Natural killer cell (primary cell): Measurements from ENCODE around the gene THAP9. TPM values are rescaled to one million over a fixed set of nuclear protein-coding genes. Genes with fewer than 3 reads are reported as not detected.

ENCODE experiments used
- ATAC-seq, 3 donors: fragments of 150-1000 bp in 2 of 3; fragments of 200-7000 bp in 1 of 3; cut with Tn5 transposase; 1 replicate in 1 of 3; 2 replicates in 2 of 3; pipeline ENCODE4 v1.10.0; 2021; ENCODE audit warnings: mild to moderate bottlenecking in 2 of 3, moderate library complexity in 2 of 3
- DNase-seq, 2 donors: peaks; one replicate each; pipeline versions ENCODE4 v3.0.0 to v3.0.0-alpha.2; 2013 to 2021; ENCODE audit warnings: mixed read lengths in 1 of 2
- H3K27ac ChIP-seq: one replicate; pipeline ENCODE4 v1.5.1; 2013; ENCODE audit warnings: mild to moderate bottlenecking, low read length
- H3K27me3 ChIP-seq: one replicate; pipeline ENCODE4 v1.6.1; 2013; ENCODE audit warnings: low read length; ENCODE audit not compliant: control insufficient read depth, insufficient read depth
- H3K36me3 ChIP-seq: one replicate; pipeline ENCODE4 v1.6.1; 2013; ENCODE audit warnings: low read length; ENCODE audit not compliant: control insufficient read depth, insufficient read depth
- H3K4me1 ChIP-seq: one replicate; pipeline ENCODE4 v1.6.1; 2013; ENCODE audit warnings: low read length; ENCODE audit not compliant: control insufficient read depth, insufficient read depth
- H3K4me3 ChIP-seq: one replicate; pipeline ENCODE4 v1.5.1; 2013; ENCODE audit warnings: low read length
- H3K9me3 ChIP-seq: one replicate; pipeline ENCODE4 v1.6.1; 2013; ENCODE audit warnings: low read length; ENCODE audit not compliant: control insufficient read depth, insufficient read depth
- H3K27ac Mint-ChIP-seq, 2 donors: one replicate each; pipeline ENCODE4 v1.8.0; 2022; ENCODE audit warnings: mild to moderate bottlenecking in 2 of 2, mixed read lengths in 2 of 2, moderate library complexity in 1 of 2
- H3K27me3 Mint-ChIP-seq, 2 donors: one replicate each; pipeline ENCODE4 v1.8.0; 2022; ENCODE audit warnings: low read depth in 2 of 2, mixed read lengths in 2 of 2
- H3K36me3 Mint-ChIP-seq: one replicate; pipeline ENCODE4 v1.8.0; 2022; ENCODE audit warnings: mixed read lengths
- H3K4me1 Mint-ChIP-seq, 2 donors: one replicate each; pipeline ENCODE4 v1.8.0; 2022; ENCODE audit warnings: mixed read lengths in 2 of 2
- H3K4me3 Mint-ChIP-seq: one replicate; pipeline ENCODE4 v1.8.0; 2022; ENCODE audit warnings: mild to moderate bottlenecking, moderate library complexity, mixed read lengths
- H3K9me3 Mint-ChIP-seq, 2 donors: one replicate each; pipeline ENCODE4 v1.8.0; 2022; ENCODE audit warnings: mixed read lengths in 2 of 2
- WGBS: methylation state at CpG from one replicate; pipeline ENCODE4 v1.1.7; 2013; ENCODE audit warnings: missing lambda C conversion rate; ENCODE audit not compliant: insufficient coverage; 5-methylcytosine and 5-hydroxymethylcytosine counted together
- intact Hi-C: fragments of 100-400 bp; cut with micrococcal nuclease; formaldehyde crosslinking; loops from one replicate; pipeline ENCODE4 v1.14.2; 2022
- total RNA-seq, 4 donors: library from RNA; stranded (reverse); fragments of 120-200 nt in 1 of 4; gene quantifications; one replicate each; pipeline versions ENCODE4 v1.2.3 to v1.2.4, GENCODE V29; 2013 to 2022
- TF ChIP-seq, protein P1 (sequence below): fragments of 200-600 bp; IDR thresholded peaks from one replicate; pipeline ENCODE4 v1.8.0; 2022; ENCODE audit warnings: antibody characterized with exemption

Gene THAP9, protein sequence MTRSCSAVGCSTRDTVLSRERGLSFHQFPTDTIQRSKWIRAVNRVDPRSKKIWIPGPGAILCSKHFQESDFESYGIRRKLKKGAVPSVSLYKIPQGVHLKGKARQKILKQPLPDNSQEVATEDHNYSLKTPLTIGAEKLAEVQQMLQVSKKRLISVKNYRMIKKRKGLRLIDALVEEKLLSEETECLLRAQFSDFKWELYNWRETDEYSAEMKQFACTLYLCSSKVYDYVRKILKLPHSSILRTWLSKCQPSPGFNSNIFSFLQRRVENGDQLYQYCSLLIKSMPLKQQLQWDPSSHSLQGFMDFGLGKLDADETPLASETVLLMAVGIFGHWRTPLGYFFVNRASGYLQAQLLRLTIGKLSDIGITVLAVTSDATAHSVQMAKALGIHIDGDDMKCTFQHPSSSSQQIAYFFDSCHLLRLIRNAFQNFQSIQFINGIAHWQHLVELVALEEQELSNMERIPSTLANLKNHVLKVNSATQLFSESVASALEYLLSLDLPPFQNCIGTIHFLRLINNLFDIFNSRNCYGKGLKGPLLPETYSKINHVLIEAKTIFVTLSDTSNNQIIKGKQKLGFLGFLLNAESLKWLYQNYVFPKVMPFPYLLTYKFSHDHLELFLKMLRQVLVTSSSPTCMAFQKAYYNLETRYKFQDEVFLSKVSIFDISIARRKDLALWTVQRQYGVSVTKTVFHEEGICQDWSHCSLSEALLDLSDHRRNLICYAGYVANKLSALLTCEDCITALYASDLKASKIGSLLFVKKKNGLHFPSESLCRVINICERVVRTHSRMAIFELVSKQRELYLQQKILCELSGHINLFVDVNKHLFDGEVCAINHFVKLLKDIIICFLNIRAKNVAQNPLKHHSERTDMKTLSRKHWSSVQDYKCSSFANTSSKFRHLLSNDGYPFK
- total RNA-seq, result 1 to 10 TPM; 1.6 to 2.6 (median 2.1) TPM
- 6.4 TPM for total RNA-seq (2013)

DNA sequence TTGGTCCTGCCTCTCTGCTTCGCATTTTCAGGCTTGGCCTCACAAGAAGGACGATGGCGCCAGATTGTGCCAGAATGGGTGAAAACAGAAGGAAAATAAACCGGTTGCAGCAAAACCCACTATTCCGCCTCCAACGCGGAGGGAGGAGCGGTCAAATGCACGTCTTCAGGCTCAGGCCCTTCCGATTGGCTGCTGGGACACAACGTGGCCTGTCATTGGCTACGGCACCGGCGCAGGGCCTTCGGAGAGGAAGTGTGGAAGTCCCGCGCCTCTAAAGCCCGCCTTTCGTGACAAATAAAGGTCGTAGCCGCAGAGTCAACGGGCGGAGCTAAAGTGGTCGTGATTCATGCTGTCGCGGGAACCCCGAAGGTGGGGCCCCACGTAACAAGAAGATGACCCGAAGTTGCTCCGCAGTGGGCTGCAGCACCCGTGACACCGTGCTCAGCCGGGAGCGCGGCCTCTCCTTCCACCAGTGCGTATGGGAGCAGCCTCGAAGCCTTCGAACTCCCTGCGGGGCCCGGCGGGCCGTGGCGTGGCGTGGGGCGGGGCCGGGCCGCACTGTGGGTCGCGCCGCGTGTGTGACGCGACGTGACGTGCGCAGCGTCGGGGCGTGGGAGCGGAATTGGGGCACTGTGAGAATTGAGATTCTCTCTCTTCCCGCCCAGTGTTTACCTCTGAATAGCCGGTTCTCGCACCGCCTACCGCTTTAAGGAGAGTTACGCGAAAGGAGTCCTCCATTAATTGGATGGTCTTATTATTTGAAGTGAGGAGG lies at the start of gene THAP9:
TSS of gene THAP9 (plus strand) at position 325 of the 772 bp plus-strand sequence. CDS start at position 393, 68 bp downstream.
- DNase-seq (peak; percentile 95 to 99), ATAC-seq (peak; percentile 82 to 96 (median 86))
- Mint-ChIP-seq H3K9me3 (no peaks in the 10 kb centered on the region), H3K27me3 (no peaks in the 10 kb centered on the region), H3K4me3 (no peak within 1 kb of the TSS), H3K36me3 (no peaks in the 10 kb centered on the region), H3K27ac (no peak within 1 kb of the TSS), H3K4me1 (peaks cover 10 to 11% of the 10 kb centered on the region in 2 donors)
- no peaks in the 10 kb centered on the region for H3K9me3 ChIP-seq
- intact Hi-C loops, result loop anchor here (1.0 to 10.0 kb wide), 8 partner anchors 9 to 1406 kb away; partner anchors contain the start of genes COPS4, LIN54 and SEC31A
- TF ChIP-seq, protein P1, sequence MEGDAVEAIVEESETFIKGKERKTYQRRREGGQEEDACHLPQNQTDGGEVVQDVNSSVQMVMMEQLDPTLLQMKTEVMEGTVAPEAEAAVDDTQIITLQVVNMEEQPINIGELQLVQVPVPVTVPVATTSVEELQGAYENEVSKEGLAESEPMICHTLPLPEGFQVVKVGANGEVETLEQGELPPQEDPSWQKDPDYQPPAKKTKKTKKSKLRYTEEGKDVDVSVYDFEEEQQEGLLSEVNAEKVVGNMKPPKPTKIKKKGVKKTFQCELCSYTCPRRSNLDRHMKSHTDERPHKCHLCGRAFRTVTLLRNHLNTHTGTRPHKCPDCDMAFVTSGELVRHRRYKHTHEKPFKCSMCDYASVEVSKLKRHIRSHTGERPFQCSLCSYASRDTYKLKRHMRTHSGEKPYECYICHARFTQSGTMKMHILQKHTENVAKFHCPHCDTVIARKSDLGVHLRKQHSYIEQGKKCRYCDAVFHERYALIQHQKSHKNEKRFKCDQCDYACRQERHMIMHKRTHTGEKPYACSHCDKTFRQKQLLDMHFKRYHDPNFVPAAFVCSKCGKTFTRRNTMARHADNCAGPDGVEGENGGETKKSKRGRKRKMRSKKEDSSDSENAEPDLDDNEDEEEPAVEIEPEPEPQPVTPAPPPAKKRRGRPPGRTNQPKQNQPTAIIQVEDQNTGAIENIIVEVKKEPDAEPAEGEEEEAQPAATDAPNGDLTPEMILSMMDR, result no peak
- H3K27me3 ChIP-seq, result no peaks in the 10 kb centered on the region
- H3K4me1 ChIP-seq, result peaks cover 5% of the 10 kb centered on the region
- peak within 1 kb of the TSS; percentile 91 for H3K4me3 ChIP-seq
- H3K36me3 ChIP-seq, result peaks cover 12% of the 10 kb centered on the region
- peak within 1 kb of the TSS; percentile 100 for H3K27ac ChIP-seq
- under 1% methylated on average over 67 of the region's 67 CpGs for WGBS

DNA sequence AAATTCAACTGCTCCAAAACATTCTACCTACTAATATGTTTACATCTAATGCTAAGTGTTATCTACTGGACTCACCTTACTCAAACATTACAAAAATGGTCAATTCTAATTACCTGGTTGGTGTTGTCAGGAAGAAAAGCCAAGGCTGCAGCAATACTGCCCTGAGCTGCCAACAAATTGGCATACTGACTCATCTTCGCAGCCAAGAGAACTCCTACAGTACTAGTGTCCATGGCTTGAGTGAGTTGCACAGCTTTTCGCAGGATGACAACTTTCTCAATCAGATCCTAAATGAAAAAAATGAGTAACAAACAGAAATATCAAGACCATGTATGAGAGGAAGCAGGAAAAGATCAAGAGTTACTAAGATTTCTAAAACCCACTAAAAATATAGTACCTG lies 49.2 kb upstream of the THAP9 start:
- Histone ChIP-seq H3K4me1 (no peaks in the 10 kb centered on the region), H3K36me3 (peaks cover 79% of the 10 kb centered on the region), H3K9me3 (no peaks in the 10 kb centered on the region), H3K27me3 (no peaks in the 10 kb centered on the region), H3K4me3 (no peak overlapping the region), H3K27ac (no peak overlapping the region)
- intact Hi-C loops, result loop anchor here (5.0 to 10.0 kb wide), 2 partner anchors 46 to 433 kb away; partner anchors contain the start of gene COQ2
- Mint-ChIP-seq H3K27me3 (no peaks in the 10 kb centered on the region), H3K36me3 (peaks cover 44% of the 10 kb centered on the region), H3K27ac (no peak overlapping the region), H3K9me3 (no peaks in the 10 kb centered on the region), H3K4me3 (no peak overlapping the region), H3K4me1 (no peaks in the 10 kb centered on the region)
- ATAC-seq (no peak), DNase-seq (no peak)
- WGBS, result 100% methylated on average over 1 of the region's 2 CpGs
- TF ChIP-seq, protein P1, result no peak

DNA sequence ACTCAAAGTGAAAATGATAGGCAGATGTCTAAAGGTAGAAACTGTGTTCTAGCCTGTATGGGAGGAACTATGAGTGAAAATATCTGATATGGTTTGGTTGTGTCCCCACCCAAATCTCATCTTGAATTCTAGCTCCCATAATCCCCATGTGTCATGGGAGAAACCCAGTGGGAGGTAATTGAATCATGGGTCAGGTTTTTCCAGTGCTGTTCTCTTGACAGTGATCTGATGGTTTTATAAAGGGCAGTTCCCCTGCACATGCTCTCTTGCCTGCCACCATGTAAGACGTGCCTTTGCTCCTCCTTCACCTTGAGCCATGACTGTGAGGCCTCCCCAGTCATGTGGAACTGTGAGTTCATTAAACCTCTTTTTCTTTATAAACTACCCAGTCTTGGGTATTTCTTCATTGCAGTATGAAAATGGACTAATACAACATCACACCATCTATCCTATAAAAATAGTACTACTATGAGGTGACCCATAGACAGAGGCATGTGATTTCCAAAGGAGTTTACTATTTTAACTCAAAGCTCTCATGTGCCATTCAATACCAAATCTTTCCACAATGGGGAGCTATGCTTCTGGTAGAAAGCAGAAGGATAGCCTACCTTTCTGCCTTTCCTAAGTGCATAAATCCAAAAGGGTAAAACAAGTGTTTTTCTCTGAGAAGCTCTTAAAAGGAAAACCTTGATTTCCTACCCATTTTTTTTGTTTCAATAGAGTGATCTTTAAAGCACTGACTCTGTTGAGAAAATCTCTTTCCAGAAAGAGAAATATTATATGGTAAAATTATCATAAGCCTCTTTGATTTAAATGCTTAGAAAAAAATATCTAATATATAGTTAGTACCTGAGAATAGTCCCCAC lies 48.4 kb upstream of the THAP9 start:
- peak overlapping the region in 1 of 2 donors; percentile 31 for H3K27ac Mint-ChIP-seq
- Histone ChIP-seq H3K36me3 (peaks cover 80% of the 10 kb centered on the region), H3K27me3 (no peaks in the 10 kb centered on the region), H3K27ac (no peak overlapping the region), H3K4me1 (no peaks in the 10 kb centered on the region), H3K4me3 (no peak overlapping the region), H3K9me3 (no peaks in the 10 kb centered on the region)
- peaks cover 44% of the 10 kb centered on the region for H3K36me3 Mint-ChIP-seq
- TF ChIP-seq, protein P1, result peak; percentile 58
- intact Hi-C loops, result loop anchor here (5.0 to 10.0 kb wide), 2 partner anchors 45 to 433 kb away; partner anchors contain the start of gene COQ2
- ATAC-seq (peak in 2 of 3 donors; percentile 49 to 67), DNase-seq (peak in 1 of 2 donors; percentile 61)
- no peak overlapping the region for H3K4me3 Mint-ChIP-seq
- WGBS, result 100% methylated on average over 1 of the region's 1 CpG
- H3K27me3 Mint-ChIP-seq, result no peaks in the 10 kb centered on the region
- no peaks in the 10 kb centered on the region for H3K4me1 Mint-ChIP-seq
- H3K9me3 Mint-ChIP-seq, result no peaks in the 10 kb centered on the region
